IMR-90 (cell line): ENCODE data around the gene PI4KA. TPM values are rescaled to one million over a fixed set of nuclear protein-coding genes. Genes with fewer than 3 reads are reported as not detected.

ENCODE experiments used
- ATAC-seq: fragments of 200-7000 bp; cut with Tn5 transposase; 2 replicates; pipeline ENCODE4 v1.9.1; 2020; ENCODE audit warnings: low read depth, mild to moderate bottlenecking, moderate library complexity
- BruUV-seq: library from RNA; stranded (reverse); fragments of 400-500 nt; replicated peaks from 2 replicates; lab custom pipeline; 2021; lab: Mats Ljungman, UMichigan
- CTCF ChIA-PET: fragments of 300-600 bp; formaldehyde crosslinking; extraction: SDS; loops from one replicate; lab custom pipeline; 2021; ENCODE audit warnings: antibody characterized with exemption; lab: Yijun Ruan, JAX
- POLR2A ChIA-PET: fragments of 300-600 bp; sonication (Branson Sonifier 250); formaldehyde crosslinking; loops from one replicate; lab custom pipeline; 2022; ENCODE audit warnings: antibody characterized with exemption; ENCODE audit not compliant: unreplicated experiment; lab: Charles Lee
- DNase-seq: peaks from one replicate; pipeline ENCODE4 v3.0.0; 2013
- H2AFZ ChIP-seq: replicated peaks from 2 replicates; pipeline ENCODE3; 2013; ENCODE audit warnings: low read length, mild to moderate bottlenecking; ENCODE audit not compliant: poor library complexity
- H2AK5ac ChIP-seq: 2 replicates; pipeline ENCODE4 v1.6.1; 2013; ENCODE audit warnings: low read depth, low read length, inconsistent platforms
- H2AK9ac ChIP-seq: replicated peaks from 2 replicates; pipeline ENCODE3; 2013; ENCODE audit warnings: mild to moderate bottlenecking, low read depth, low read length, moderate library complexity; ENCODE audit not compliant: poor library complexity
- H2BK120ac ChIP-seq: 2 replicates; pipeline ENCODE4 v1.6.1; 2013; ENCODE audit warnings: low read depth, low read length, inconsistent platforms
- H2BK15ac ChIP-seq: 3 replicates; pipeline ENCODE4 v1.6.1; 2013; ENCODE audit warnings: low read depth, low read length, inconsistent platforms
- H2BK20ac ChIP-seq: 2 replicates; pipeline ENCODE4 v1.6.1; 2013; ENCODE audit warnings: low read depth, mild to moderate bottlenecking, inconsistent platforms, low read length, moderate library complexity
- H2BK5ac ChIP-seq: 2 replicates; pipeline ENCODE4 v1.6.1; 2013; ENCODE audit warnings: mild to moderate bottlenecking, low read depth, low read length, inconsistent platforms; ENCODE audit not compliant: poor library complexity, severe bottlenecking
- H3K14ac ChIP-seq: replicated peaks from 2 replicates; pipeline ENCODE4 v1.6.1; 2013; ENCODE audit warnings: low read depth, low read length, inconsistent platforms
- H3K18ac ChIP-seq: 2 replicates; pipeline ENCODE4 v1.6.1; 2013; ENCODE audit warnings: low read depth, low read length, control low read depth
- H3K23ac ChIP-seq: 2 replicates; pipeline ENCODE4 v1.6.1; 2013; ENCODE audit warnings: low read depth, low read length, inconsistent platforms
- H3K27ac ChIP-seq: 2 replicates; pipeline ENCODE4 v1.5.1; 2013; ENCODE audit warnings: mild to moderate bottlenecking, control low read depth, low read length; ENCODE audit not compliant: insufficient read depth
- H3K27me3 ChIP-seq: 2 replicates; pipeline ENCODE4 v1.6.1; 2013; ENCODE audit warnings: low read length; ENCODE audit not compliant: control insufficient read depth, insufficient read depth
- H3K36me3 ChIP-seq: 2 replicates; pipeline ENCODE4 v1.6.1; 2013; ENCODE audit warnings: low read length, mixed read lengths; ENCODE audit not compliant: control insufficient read depth, insufficient read depth
- H3K4ac ChIP-seq: 2 replicates; pipeline ENCODE4 v1.6.1; 2013; ENCODE audit warnings: low read depth, low read length, inconsistent platforms
- H3K4me1 ChIP-seq: 2 replicates; pipeline ENCODE4 v1.6.1; 2013; ENCODE audit warnings: low read length, mixed read lengths; ENCODE audit not compliant: control insufficient read depth, insufficient read depth
- H3K4me2 ChIP-seq: 2 replicates; pipeline ENCODE4 v1.6.1; 2013; ENCODE audit warnings: low read depth, mild to moderate bottlenecking, control low read depth, low read length, moderate library complexity
- H3K4me3 ChIP-seq: 2 replicates; pipeline ENCODE4 v1.5.1; 2013; ENCODE audit warnings: low read depth, mild to moderate bottlenecking, control low read depth, low read length, moderate library complexity; ENCODE audit not compliant: insufficient read depth
- H3K56ac ChIP-seq: 2 replicates; pipeline ENCODE4 v1.6.1; 2013; ENCODE audit warnings: low read length, inconsistent platforms; ENCODE audit not compliant: insufficient read depth; ENCODE audit errors: extremely low read depth
- H3K79me1 ChIP-seq, 2 experiments: 2 replicates each; pipeline ENCODE4 v1.6.1; 2013; ENCODE audit warnings: low read length in 2 of 2, inconsistent platforms in 1 of 2, low read depth in 1 of 2
- H3K9ac ChIP-seq: 2 replicates; pipeline ENCODE4 v1.6.1; 2013; ENCODE audit warnings: low read depth, low read length, control low read depth
- H3K9me1 ChIP-seq: 2 replicates; pipeline ENCODE4 v1.6.1; 2013; ENCODE audit warnings: low read length, inconsistent platforms; ENCODE audit not compliant: insufficient read depth
- H3K9me3 ChIP-seq: 2 replicates; pipeline ENCODE4 v1.6.1; 2013; ENCODE audit warnings: low read length; ENCODE audit not compliant: control insufficient read depth, insufficient read depth
- H4K20me1 ChIP-seq: 2 replicates; pipeline ENCODE4 v1.6.1; 2013; ENCODE audit warnings: low read length, inconsistent platforms; ENCODE audit not compliant: insufficient read depth
- H4K5ac ChIP-seq: 2 replicates; pipeline ENCODE4 v1.6.1; 2013; ENCODE audit warnings: mild to moderate bottlenecking, low read depth, low read length, control low read depth
- H4K8ac ChIP-seq, 2 experiments: 2 replicates each; pipeline ENCODE4 v1.6.1; 2013; ENCODE audit warnings: low read depth in 2 of 2, low read length in 2 of 2, control low read depth in 1 of 2, inconsistent platforms in 1 of 2
- H4K91ac ChIP-seq: 2 replicates; pipeline ENCODE4 v1.6.1; 2013; ENCODE audit warnings: low read depth, low read length, inconsistent platforms; ENCODE audit not compliant: insufficient read depth
- BHLHE40 ChIP-seq: fragments of 150-350 bp; IDR thresholded peaks from 2 replicates; pipeline ENCODE4 v1.6.1; 2016; ENCODE audit warnings: mild to moderate bottlenecking, low read depth, low read length
- CHD1 ChIP-seq: IDR thresholded peaks from 2 replicates; pipeline ENCODE4 v1.6.1; 2012; ENCODE audit warnings: low read depth, low read length, improper control_type of control experiment
- FOS ChIP-seq: fragments of 150-350 bp; IDR thresholded peaks from 2 replicates; pipeline ENCODE4 v1.6.1; 2016; ENCODE audit warnings: low read depth, low read length
- MAFK ChIP-seq: IDR thresholded peaks from 2 replicates; pipeline ENCODE4 v1.6.1; 2012; ENCODE audit warnings: low read depth, low read length, improper control_type of control experiment
- POLR2A ChIP-seq: IDR thresholded peaks from 2 replicates; pipeline ENCODE4 v1.6.1; 2012; ENCODE audit warnings: mild to moderate bottlenecking, low read depth, low read length
- RAD21 ChIP-seq: IDR thresholded peaks from 2 replicates; pipeline ENCODE4 v1.6.1; 2012; ENCODE audit warnings: low read length, improper control_type of control experiment
- RCOR1 ChIP-seq: IDR thresholded peaks from 2 replicates; pipeline ENCODE4 v1.6.1; 2012; ENCODE audit warnings: mild to moderate bottlenecking, low read length, improper control_type of control experiment; ENCODE audit not compliant: insufficient replicate concordance
- SMC3 ChIP-seq: fragments of 150-350 bp; IDR thresholded peaks from 2 replicates; pipeline ENCODE4 v1.6.1; 2016; ENCODE audit warnings: low read depth, mild to moderate bottlenecking, antibody characterized with exemption, low read length, moderate library complexity
- USF2 ChIP-seq: fragments of 150-350 bp; IDR thresholded peaks from 2 replicates; pipeline ENCODE4 v1.6.1; 2017; ENCODE audit warnings: mild to moderate bottlenecking, antibody characterized with exemption, low read length, low read depth
- WGBS, 2 experiments: methylation state at CpG; one replicate each; pipeline versions ENCODE4 v1.1.5 to v1.1.7; 2013; ENCODE audit warnings: missing lambda C conversion rate in 2 of 2; ENCODE audit not compliant: insufficient read length in 1 of 2; ENCODE audit errors: extremely low coverage in 2 of 2; 5-methylcytosine and 5-hydroxymethylcytosine counted together
- dilution Hi-C: fragments of 300-500 bp; cut with HindIII; formaldehyde crosslinking; loops from one replicate; pipeline ENCODE4 v1.14.3; 2018; ENCODE audit warnings: low sequenced_read_pairs; ENCODE audit not compliant: unreplicated experiment
- in situ Hi-C: fragments of 300-500 bp; cut with MboI; formaldehyde crosslinking; loops from 3 replicates; pipeline ENCODE4 v1.14.3; 2019; ENCODE audit warnings: low sequenced_read_pairs, inconsistent platforms, mixed read lengths
- intact Hi-C: fragments of 100-400 bp; cut with micrococcal nuclease; formaldehyde crosslinking; loops from 2 replicates; pipeline ENCODE4 v1.10.0; 2022
- polyA plus RNA-seq, 3 experiments: library from polyadenylated mRNA; depleted of rRNA; stranded (reverse); fragments of >200 nt; gene quantifications; 2 replicates each; pipeline ENCODE4 v1.2.3, GENCODE V29; 2012; ENCODE audit warnings: low replicate concordance in 1 of 3
- total RNA-seq: library from RNA; depleted of rRNA; stranded (reverse); fragments of >200 nt; gene quantifications from 2 replicates; pipeline ENCODE4 v1.2.3, GENCODE V29; 2012

PI4KA gene
- total and polyA plus RNA-seq, 2 of the 4 experiments (the other 2 are of a cell fraction), result 16.8 to 35.5 TPM

- H2AK5ac ChIP-seq, result no peak overlapping the region
- DNase-seq (no peak), ATAC-seq (no peak)
- peaks cover 19% of the 10 kb centered on the region for H3K36me3 ChIP-seq
- H3K4me3 ChIP-seq, result no peak overlapping the region
- no peak overlapping the region for H3K4ac ChIP-seq
- H3K4me1 ChIP-seq, result peaks cover 5% of the 10 kb centered on the region
- ChIA-PET CTCF (no interaction called here), POLR2A (no interaction called here)
- TSS peak; percentile 49 for BruUV-seq
- H2BK5ac ChIP-seq, result no peak overlapping the region
- TF ChIP-seq MAFK (peak; percentile 22; the same call in 1 of the 2 replicates), RCOR1 (no peak), SMC3 (no peak), FOS (no peak), RAD21 (no peak), CHD1 (no peak), POLR2A (no peak), USF2 (no peak), BHLHE40 (no peak)
- H2BK20ac ChIP-seq, result no peak overlapping the region
- no peak overlapping the region for H3K23ac ChIP-seq
- no peak overlapping the region for H4K8ac ChIP-seq
- H3K9ac ChIP-seq, result no peak overlapping the region
- H3K79me1 ChIP-seq, result no peaks in the 10 kb centered on the region
- WGBS, 2 experiments, result 94% methylated on average over 3 of the region's 6 CpGs; no CpG with 5 or more reads in 1 of the 2 experiments
- no peak overlapping the region for H3K56ac ChIP-seq
- H2BK15ac ChIP-seq, result no peak overlapping the region
- in situ Hi-C loops (no loop called here), dilution Hi-C loops (no loop called here), intact Hi-C loops (loop anchor here (10.0 kb wide), 1 partner anchor 66 kb away; no protein-coding TSS in a partner anchor)
- no peak overlapping the region for H2BK120ac ChIP-seq
- no peak overlapping the region for H3K18ac ChIP-seq
- H4K91ac ChIP-seq, result no peak overlapping the region
- peaks cover 8% of the 10 kb centered on the region for H4K20me1 ChIP-seq
- H2AK9ac ChIP-seq, result no peak overlapping the region
- no peaks in the 10 kb centered on the region; the same call in 1 of the 2 replicates for H3K9me1 ChIP-seq
- no peaks in the 10 kb centered on the region for H3K9me3 ChIP-seq
- H3K27me3 ChIP-seq, result no peaks in the 10 kb centered on the region
- H3K14ac ChIP-seq, result no peak overlapping the region
- H4K5ac ChIP-seq, result no peak overlapping the region
- no peak overlapping the region for H3K4me2 ChIP-seq
- no peak overlapping the region for H3K27ac ChIP-seq
- H2AFZ ChIP-seq, result no peak overlapping the region
These were observed 30.6 kb upstream of the PI4KA start for GRCh38 chr22:20889025-20889704.
